Lower leg skin (tissue), 3 donors: ENCODE results near the gene TREM1.

Experiments used
- POLR2A ChIP-seq, 2 donors: fragments of 450-650 bp; IDR thresholded peaks; one replicate each; pipeline ENCODE4 v1.6.1; 2016 to 2017; ENCODE audit warnings: antibody characterized with exemption in 2 of 2, mild to moderate bottlenecking in 1 of 2, moderate library complexity in 1 of 2
- TF ChIP-seq, protein P1 (sequence below), 3 donors: fragments of 450-650 bp; IDR thresholded peaks; one replicate each; pipeline ENCODE4 v1.5.1; 2016; ENCODE audit warnings: antibody characterized with exemption in 3 of 3, mild to moderate bottlenecking in 3 of 3, moderate library complexity in 2 of 3

- TF ChIP-seq, protein P1, sequence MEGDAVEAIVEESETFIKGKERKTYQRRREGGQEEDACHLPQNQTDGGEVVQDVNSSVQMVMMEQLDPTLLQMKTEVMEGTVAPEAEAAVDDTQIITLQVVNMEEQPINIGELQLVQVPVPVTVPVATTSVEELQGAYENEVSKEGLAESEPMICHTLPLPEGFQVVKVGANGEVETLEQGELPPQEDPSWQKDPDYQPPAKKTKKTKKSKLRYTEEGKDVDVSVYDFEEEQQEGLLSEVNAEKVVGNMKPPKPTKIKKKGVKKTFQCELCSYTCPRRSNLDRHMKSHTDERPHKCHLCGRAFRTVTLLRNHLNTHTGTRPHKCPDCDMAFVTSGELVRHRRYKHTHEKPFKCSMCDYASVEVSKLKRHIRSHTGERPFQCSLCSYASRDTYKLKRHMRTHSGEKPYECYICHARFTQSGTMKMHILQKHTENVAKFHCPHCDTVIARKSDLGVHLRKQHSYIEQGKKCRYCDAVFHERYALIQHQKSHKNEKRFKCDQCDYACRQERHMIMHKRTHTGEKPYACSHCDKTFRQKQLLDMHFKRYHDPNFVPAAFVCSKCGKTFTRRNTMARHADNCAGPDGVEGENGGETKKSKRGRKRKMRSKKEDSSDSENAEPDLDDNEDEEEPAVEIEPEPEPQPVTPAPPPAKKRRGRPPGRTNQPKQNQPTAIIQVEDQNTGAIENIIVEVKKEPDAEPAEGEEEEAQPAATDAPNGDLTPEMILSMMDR (IDR thresholded peaks at IDR 0.05): no peak
- no peak for TF ChIP-seq POLR2A (IDR thresholded peaks at IDR 0.05)
Observed at GRCh38 chr6:41288754-41289129, 2.3 kb upstream of the TREM1 start.
